Measurements from ENCODE around the gene CTTNBP2NL.
"Not testable (repeated sequence)": the region's sequence is repeated elsewhere in the genome, so short reads cannot be mapped to it uniquely, and the experiment has no call there.

Gene CTTNBP2NL

GRCh38 chr1:112394743-112395062, 1.3 kb upstream of the CTTNBP2NL start:
- no peak for TF ChIP-seq GATA1 (IDR thresholded peaks at IDR 0.05; ENCODE audit: low read depth, low read length)
- no peak for TF ChIP-seq POLR2A (IDR thresholded peaks at IDR 0.05; ENCODE audit: low read length)
- DNase-seq = no peak

DNA sequence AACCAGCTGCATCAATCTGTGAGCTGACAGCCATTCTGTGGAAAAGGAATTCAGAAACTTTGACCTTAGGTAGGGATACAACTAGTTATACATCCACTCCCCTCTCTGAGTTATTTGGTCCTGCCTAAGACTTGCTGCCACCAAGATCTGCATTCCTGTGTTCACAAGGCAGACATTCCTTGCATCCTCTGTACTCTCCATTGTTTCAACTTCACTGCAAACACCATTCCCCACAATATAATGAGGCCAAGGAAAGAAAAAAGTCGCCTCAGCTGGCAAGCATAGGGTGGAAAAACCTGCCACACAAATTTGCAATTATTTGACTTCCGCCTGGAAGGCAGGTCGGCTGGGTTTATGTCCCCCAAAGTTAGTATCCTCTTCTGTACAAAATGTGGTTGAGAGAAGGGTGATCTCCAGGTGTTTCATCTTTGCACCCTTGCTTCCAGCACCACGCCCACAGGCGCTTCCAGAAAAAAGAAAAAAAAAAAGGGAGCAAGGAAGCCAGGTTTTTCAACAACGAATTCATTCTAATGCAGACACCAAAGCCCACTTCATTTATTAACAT, 676 bp upstream of the CTTNBP2NL start:
- DNase-seq = no peak
- TF ChIP-seq POLR2A (IDR thresholded peaks at IDR 0.05; ENCODE audit: low read length) (no peak), GATA1 (IDR thresholded peaks at IDR 0.05; ENCODE audit: low read depth, low read length) (no peak)

GRCh38 chr1:112396653-112397471, 848 bp downstream of the CTTNBP2NL start:
- TF ChIP-seq POLR2A (IDR thresholded peaks at IDR 0.05; ENCODE audit: low read length) (no peak), GATA1 (IDR thresholded peaks at IDR 0.05; ENCODE audit: low read depth, low read length) (no peak)
- DNase-seq = no peak

GRCh38 chr1:112397841-112398240, 1.8 kb downstream of the CTTNBP2NL start:
- DNase-seq = no peak
- TF ChIP-seq POLR2A (IDR thresholded peaks at IDR 0.05; ENCODE audit: low read length) (no peak), GATA1 (IDR thresholded peaks at IDR 0.05; ENCODE audit: low read depth, low read length) (no peak)

DNA sequence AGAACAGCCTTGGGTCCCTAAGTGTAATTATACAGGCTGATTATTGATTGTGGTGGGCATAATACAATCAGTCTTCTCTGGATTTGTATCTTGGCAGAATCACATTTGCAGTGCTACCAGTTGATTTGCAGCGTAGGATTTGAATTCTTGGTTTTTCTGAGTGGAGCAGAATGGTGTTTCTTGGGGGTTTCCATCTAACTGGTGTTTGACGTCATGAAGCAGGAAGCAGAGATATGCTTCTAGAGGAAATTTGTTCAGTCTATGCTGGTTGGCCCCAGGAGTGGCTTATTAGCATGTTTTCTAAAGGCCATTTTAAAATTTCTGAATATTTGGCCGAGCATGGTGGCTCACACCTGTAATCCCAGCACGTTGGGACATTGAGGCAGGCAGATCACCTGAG, 3.4 kb downstream of the CTTNBP2NL start:
- TF ChIP-seq GATA1 (IDR thresholded peaks at IDR 0.05; ENCODE audit: low read depth, low read length) (no peak), POLR2A (IDR thresholded peaks at IDR 0.05; ENCODE audit: low read length) (no peak)
- no peak for DNase-seq

DNA sequence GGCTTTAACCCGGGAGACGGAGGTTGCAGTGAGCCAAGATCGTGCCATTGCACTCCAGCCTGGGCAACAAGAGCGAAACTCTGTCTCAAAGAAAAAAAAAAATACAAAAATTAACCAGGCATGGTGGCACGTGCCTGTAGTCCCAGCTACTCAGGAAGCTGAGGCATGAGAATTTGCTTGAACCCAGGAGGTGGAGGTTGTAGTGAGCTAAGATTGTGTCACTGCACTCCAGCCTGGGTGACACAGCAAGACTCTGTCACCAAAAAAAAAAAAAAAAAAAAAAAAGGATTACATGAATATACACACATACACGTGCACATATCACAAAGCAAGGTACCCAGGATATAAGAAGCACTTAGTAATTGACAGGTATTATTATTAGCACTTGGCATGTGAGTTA, 4.7 kb downstream of the CTTNBP2NL start:
- not testable (repeated sequence) for DNase-seq

- no peak for DNase-seq
Measured at GRCh38 chr1:112402682-112403643, 6.9 kb downstream of the CTTNBP2NL start.

DNA sequence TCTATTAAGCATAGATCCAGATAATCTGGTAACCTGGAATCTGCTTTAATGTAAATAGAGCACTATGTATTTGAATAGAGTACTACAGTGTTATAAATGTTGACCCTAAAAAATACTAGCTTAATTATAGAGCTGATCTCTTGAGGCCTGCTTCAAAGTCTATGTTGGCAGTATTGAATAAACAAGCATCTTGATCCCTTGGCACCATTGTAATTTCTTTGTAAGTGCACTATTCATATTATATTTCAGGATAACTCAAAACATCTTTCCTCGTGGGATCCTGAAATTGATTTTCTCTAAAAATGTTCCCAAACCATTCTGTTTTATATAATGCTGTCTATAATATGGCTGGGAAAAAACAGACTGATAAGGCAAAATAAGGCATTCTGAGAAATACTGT, 10.8 kb downstream of the CTTNBP2NL start:
- TF ChIP-seq GATA1 (IDR thresholded peaks at IDR 0.05; ENCODE audit: low read depth, low read length) (no peak), POLR2A (IDR thresholded peaks at IDR 0.05; ENCODE audit: low read length) (no peak)
- no peak for DNase-seq

More at GRCh38 chr1:112402682-112403643, 6.9 kb downstream of the CTTNBP2NL start:
- TF ChIP-seq POLR2A (IDR thresholded peaks at IDR 0.05; ENCODE audit: low read length) (no peak), GATA1 (IDR thresholded peaks at IDR 0.05; ENCODE audit: low read depth, low read length) (no peak)

DNA sequence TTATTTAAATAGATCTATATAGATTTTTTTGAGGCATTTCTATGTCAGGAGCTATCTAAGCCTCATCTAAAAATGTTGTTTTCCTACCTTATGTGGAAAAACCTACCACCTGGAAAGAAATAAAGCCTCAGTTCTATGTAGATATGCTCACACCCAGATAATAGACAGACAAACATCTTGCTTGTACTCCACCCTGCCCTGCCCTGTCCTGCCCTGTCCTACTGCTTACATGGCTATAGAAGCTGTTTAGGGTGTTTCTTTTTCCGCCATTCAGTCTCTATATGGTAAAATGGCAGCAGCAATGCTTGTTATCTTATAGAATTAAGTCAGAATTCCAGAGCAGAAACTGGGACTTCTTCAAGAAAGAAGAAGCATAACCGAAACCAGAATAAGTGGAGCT, 13.4 kb downstream of the CTTNBP2NL start:
- TF ChIP-seq POLR2A (IDR thresholded peaks at IDR 0.05; ENCODE audit: low read length) (no peak), GATA1 (IDR thresholded peaks at IDR 0.05; ENCODE audit: low read depth, low read length) (no peak)
- no peak for DNase-seq

DNA sequence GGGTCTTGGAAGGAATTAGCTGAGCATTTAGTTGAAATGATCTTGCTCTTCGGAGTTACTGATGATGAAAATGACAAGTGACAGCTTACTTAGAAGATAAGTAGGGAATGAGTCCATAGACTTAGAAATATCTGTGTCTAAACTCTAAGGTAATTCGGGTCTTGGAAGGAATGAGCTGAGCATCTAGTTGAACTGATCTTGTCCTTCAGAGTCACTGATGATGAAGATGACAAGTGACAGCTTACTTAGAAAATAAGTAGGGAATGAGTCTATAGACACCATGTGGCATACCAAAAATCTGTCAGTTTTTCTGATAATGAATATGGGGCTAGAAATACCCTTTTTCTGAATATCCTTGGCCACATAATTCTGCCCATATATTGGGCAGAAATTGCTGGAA, 14.7 kb downstream of the CTTNBP2NL start:
- DNase-seq = no peak
- TF ChIP-seq GATA1 (IDR thresholded peaks at IDR 0.05; ENCODE audit: low read depth, low read length) = no peak
- TF ChIP-seq POLR2A (IDR thresholded peaks at IDR 0.05; ENCODE audit: low read length) = no peak

GRCh38 chr1:112417271-112417670, 21.3 kb downstream of the CTTNBP2NL start:
- no peak for DNase-seq
- TF ChIP-seq GATA1 (IDR thresholded peaks at IDR 0.05; ENCODE audit: low read depth, low read length) (no peak), POLR2A (IDR thresholded peaks at IDR 0.05; ENCODE audit: low read length) (no peak)

DNA sequence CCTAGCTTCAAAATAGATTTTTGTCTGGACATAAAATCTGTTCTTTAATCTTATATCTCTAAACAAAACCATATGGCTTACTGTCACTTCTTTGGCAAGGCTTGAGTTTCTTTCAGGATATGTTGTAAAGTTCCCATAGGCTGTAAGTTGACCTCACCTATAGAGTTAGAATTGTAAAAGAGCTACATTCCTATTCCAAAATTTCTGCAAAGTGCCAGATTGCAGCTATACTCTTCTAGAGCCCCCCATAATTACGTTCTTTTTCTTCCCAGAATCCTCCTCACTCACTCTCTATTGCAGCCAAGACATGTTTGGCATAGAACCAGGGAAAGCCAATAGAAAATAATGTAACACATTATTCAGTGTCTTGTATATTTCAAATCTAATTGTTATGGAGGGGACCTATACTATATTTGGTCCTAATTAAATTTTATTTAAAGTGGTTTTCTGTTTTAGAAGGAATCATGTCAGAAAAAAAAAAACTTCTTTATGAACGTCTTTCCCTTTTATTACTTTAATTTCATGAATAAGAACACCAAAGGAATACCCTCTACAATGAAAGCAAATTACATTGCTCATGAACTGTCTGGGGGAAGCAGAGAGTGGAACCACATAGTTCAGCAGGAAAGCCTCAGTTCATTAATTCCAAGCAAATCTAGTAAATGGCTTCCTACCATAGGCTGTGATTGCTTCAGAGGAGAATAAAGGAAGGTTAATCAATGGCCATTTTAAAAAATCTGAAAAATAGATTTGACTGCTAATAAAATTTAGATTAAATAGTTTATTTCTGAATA, 22.3 kb downstream of the CTTNBP2NL start:
- TF ChIP-seq GATA1 (IDR thresholded peaks at IDR 0.05; ENCODE audit: low read depth, low read length) = no peak
- no peak for TF ChIP-seq POLR2A (IDR thresholded peaks at IDR 0.05; ENCODE audit: low read length)
- no peak for DNase-seq

- TF ChIP-seq POLR2A (IDR thresholded peaks at IDR 0.05; ENCODE audit: low read length) = no peak
- TF ChIP-seq GATA1 (IDR thresholded peaks at IDR 0.05; ENCODE audit: low read depth, low read length) = no peak
- no peak for DNase-seq
Measured at GRCh38 chr1:112423207-112423606, 27.2 kb downstream of the CTTNBP2NL start.

- not testable (repeated sequence) for DNase-seq
Measured at GRCh38 chr1:112423666-112424065, 27.7 kb downstream of the CTTNBP2NL start.

Measured in erythroblast (primary cell).